Kidney epithelial cell (primary cell): Measurements from ENCODE around the gene KCNK7. TPM values are rescaled to one million over a fixed set of nuclear protein-coding genes. Genes with fewer than 3 reads are reported as not detected.
A peak's percentile ranks its signal among the peaks of the same experiment; 100 is the strongest.

Experiments used
- DNase-seq: peaks from one replicate; pipeline ENCODE4 v3.0.0-alpha.2; 2010; ENCODE audit warnings: low read depth
- H3K27me3 ChIP-seq: 2 replicates; pipeline ENCODE4 v1.6.0; 2011; ENCODE audit warnings: low read length; ENCODE audit not compliant: control insufficient read depth, insufficient read depth
- H3K36me3 ChIP-seq: 2 replicates; pipeline ENCODE4 v1.5.1; 2011; ENCODE audit warnings: low read length; ENCODE audit not compliant: control insufficient read depth, insufficient read depth
- H3K4me3 ChIP-seq: 2 replicates; pipeline ENCODE4 v1.5.1; 2011; ENCODE audit warnings: low read depth, mild to moderate bottlenecking, control low read depth, low read length
- CTCF ChIP-seq: IDR thresholded peaks from 2 replicates; pipeline ENCODE4 v1.5.1; 2011; ENCODE audit warnings: mild to moderate bottlenecking, moderate library complexity, low read length, control low read depth, inconsistent platforms; ENCODE audit not compliant: insufficient read depth, poor library complexity, severe bottlenecking
- total RNA-seq: library from RNA; depleted of rRNA; stranded (reverse); fragments of >200 nt; gene quantifications from 2 replicates; pipeline ENCODE4 v1.2.3, GENCODE V29; 2015

Gene KCNK7
- total RNA-seq, 1 donor from 2014 or later = not detected

GRCh38 chr11:65547446-65548125, 48.0 kb downstream of the KCNK7 start:
- DNase-seq = no peak
- H3K36me3 ChIP-seq = peaks cover 7% of the 10 kb centered on the region

GRCh38 chr11:65546217-65546958, 49.2 kb downstream of the KCNK7 start:
- Histone ChIP-seq H3K27me3 (no peaks in the 10 kb centered on the region), H3K36me3 (peaks cover under 1% of the 10 kb centered on the region), H3K4me3 (peak overlapping the region; percentile 21)
- TF ChIP-seq CTCF = no peak
- no peak for DNase-seq

More at GRCh38 chr11:65547446-65548125, 48.0 kb downstream of the KCNK7 start:
- TF ChIP-seq CTCF = no peak
- H3K4me3 ChIP-seq = no peak overlapping the region
- no peaks in the 10 kb centered on the region for H3K27me3 ChIP-seq

- Histone ChIP-seq H3K27me3 (no peaks in the 10 kb centered on the region), H3K36me3 (no peaks in the 10 kb centered on the region), H3K4me3 (no peak overlapping the region)
- no peak for TF ChIP-seq CTCF
- DNase-seq = no peak
These were observed 49.8 kb downstream of the KCNK7 start for GRCh38 chr11:65545853-65546216.

Other genes with a start within 250 kb of the KCNK7 start
- 0.89 and 1.3 TPM in 2 replicates for gene TIGD3, start 241.0 kb downstream of the KCNK7 start, total RNA-seq
- gene SLC25A45, start 213.2 kb downstream of the KCNK7 start, total RNA-seq = 0.29 and 0.82 TPM in 2 replicates
- gene FRMD8, start 209.2 kb downstream of the KCNK7 start, total RNA-seq = 39.0 and 47.2 TPM in 2 replicates
- gene NEAT1, start 173.0 kb downstream of the KCNK7 start, total RNA-seq = 28.7 and 39.8 TPM in 2 replicates
- gene MALAT1, start 96.8 kb downstream of the KCNK7 start, total RNA-seq = 1,605 and 1,895 TPM in 2 replicates
- 116 and 121 TPM in 2 replicates for gene SCYL1, start 70.7 kb downstream of the KCNK7 start, total RNA-seq
- 116 and 122 TPM in 2 replicates for gene LTBP3, start 37.4 kb downstream of the KCNK7 start, total RNA-seq
- 67.3 and 91.6 TPM in 2 replicates for gene ZNRD2, start 25.3 kb downstream of the KCNK7 start, total RNA-seq
- gene FAM89B, start 23.3 kb downstream of the KCNK7 start, total RNA-seq = 63.9 and 68.5 TPM in 2 replicates
- 19.5 and 20.9 TPM in 2 replicates for gene EHBP1L1, start 19.7 kb downstream of the KCNK7 start, total RNA-seq
- gene MAP3K11, start 18.4 kb upstream of the KCNK7 start, total RNA-seq = 58.3 and 60.8 TPM in 2 replicates
- gene PCNX3, start 20.0 kb upstream of the KCNK7 start, total RNA-seq = 61.9 and 71.2 TPM in 2 replicates
- gene SIPA1, start 42.3 kb upstream of the KCNK7 start, total RNA-seq = 19.6 and 25.8 TPM in 2 replicates
- 64.3 and 103 TPM in 2 replicates for gene RELA, start 67.1 kb upstream of the KCNK7 start, total RNA-seq
- 65.5 and 73.3 TPM in 2 replicates for gene KAT5, start 116.5 kb upstream of the KCNK7 start, total RNA-seq
- gene RNASEH2C, start 125.0 kb upstream of the KCNK7 start, total RNA-seq = 43.1 and 50.1 TPM in 2 replicates
- 21.5 and 21.7 TPM in 2 replicates for gene AP5B1, start 185.2 kb upstream of the KCNK7 start, total RNA-seq
- gene OVOL1, start 191.3 kb upstream of the KCNK7 start, total RNA-seq = 15.8 and 17.8 TPM in 2 replicates
- gene SNX32, start 238.2 kb upstream of the KCNK7 start, total RNA-seq = 1.4 and 1.9 TPM in 2 replicates